GM21390 (cell line): ENCODE results near the gene SETD6.

Experiments used
- ATAC-seq: cut with Tn5 transposase; IDR thresholded peaks from one replicate; pipeline ENCODE4 v1.9.1; 2021; ENCODE audit not compliant: unreplicated experiment

SETD6 gene

GRCh38 chr16:58493756-58494431 is 21.4 kb upstream of the SETD6 start:
- ATAC-seq: no peak

GRCh38 chr16:58494981-58495520 is 20.3 kb upstream of the SETD6 start:
- ATAC-seq: peak; percentile 78

- no peak for ATAC-seq
Measured at GRCh38 chr16:58495521-58496331, 19.6 kb upstream of the SETD6 start.

GRCh38 chr16:58497468-58497867 is 17.8 kb upstream of the SETD6 start:
- ATAC-seq: no peak

GRCh38 chr16:58497935-58498334 is 17.4 kb upstream of the SETD6 start:
- ATAC-seq: no peak

- no peak for ATAC-seq
Measured at GRCh38 chr16:58498341-58499091, 16.8 kb upstream of the SETD6 start.

GRCh38 chr16:58499092-58499511 is 16.2 kb upstream of the SETD6 start:
- no peak for ATAC-seq

GRCh38 chr16:58499615-58500351 is 15.5 kb upstream of the SETD6 start, which contains the start of gene NDRG4:
Gene NDRG4, plus strand, starts transcription at chr16:58500143. Its CDS starts 106 bp downstream, at chr16:58500249.
- no peak for ATAC-seq

GRCh38 chr16:58500430-58501241 is 14.7 kb upstream of the SETD6 start:
- no peak for ATAC-seq

GRCh38 chr16:58501242-58502131 is 13.8 kb upstream of the SETD6 start:
- no peak for ATAC-seq

- ATAC-seq: no peak
Measured at GRCh38 chr16:58502217-58502921, 12.9 kb upstream of the SETD6 start.

GRCh38 chr16:58503166-58503862 is 12.0 kb upstream of the SETD6 start:
- no peak for ATAC-seq

GRCh38 chr16:58503863-58504688 is 11.2 kb upstream of the SETD6 start:
- ATAC-seq: no peak

- no peak for ATAC-seq
Measured at GRCh38 chr16:58506241-58507194, 8.8 kb upstream of the SETD6 start.

- ATAC-seq: no peak
Measured at GRCh38 chr16:58507195-58507962, 7.9 kb upstream of the SETD6 start.
